ENCODE results near the gene FMN1. TPM values are rescaled to one million over a fixed set of nuclear protein-coding genes. Genes with fewer than 3 reads are reported as not detected.
A peak's percentile ranks its signal among the peaks of the same experiment; 100 is the strongest.

Gene FMN1
- total and polyA plus RNA-seq, 2 of the 8 experiments (the other 6 are each of a cell fraction or from before 2014, with no cell fraction given) = 0.27 to 3.7 TPM

GRCh38 chr15:32994810-32995424 is 199.6 kb downstream of the FMN1 start:
- Histone ChIP-seq H2BK15ac (ENCODE audit: low read length) (no peak overlapping the region), H3K4me3 (ENCODE audit: extremely low read depth in 1 of 4, insufficient read depth in 2 of 4, low read depth in 3 of 4, low read length in 4 of 4) (no peak overlapping the region), H3K18ac (ENCODE audit: extremely low read depth, low read length) (no peak overlapping the region), H3K23me2 (ENCODE audit: low read depth, low read length) (no peaks in the 10 kb centered on the region), H3K27ac (ENCODE audit: low read depth, low read length) (no peak overlapping the region), H3K27me3 (replicated peaks in 1 of 4; ENCODE audit: control insufficient read depth in 3 of 4, extremely low read depth in 1 of 4, insufficient read depth in 3 of 4, low read length in 3 of 4) (no peaks in the 10 kb centered on the region), H2BK5ac (ENCODE audit: low read depth, low read length) (no peak overlapping the region), H3K4ac (replicated peaks; ENCODE audit: insufficient read length, low read depth, low read length) (no peak overlapping the region), H3K23ac (ENCODE audit: insufficient read length) (no peak overlapping the region), H2BK12ac (ENCODE audit: low read depth, low read length) (no peak overlapping the region), H4K8ac (ENCODE audit: extremely low read depth, insufficient read depth, low read length) (no peak overlapping the region), H4K20me1 (replicated peaks in 1 of 2; ENCODE audit: control insufficient read depth in 1 of 2, insufficient read depth in 2 of 2, low read length in 2 of 2) (no peaks in the 10 kb centered on the region), H3K4me1 (replicated peaks in 1 of 4; ENCODE audit: control insufficient read depth in 3 of 4, insufficient read depth in 4 of 4, low read length in 3 of 4) (no peaks in the 10 kb centered on the region; a peak in 1 of 7 replicates), H3K4me2 (ENCODE audit: insufficient read depth in 1 of 2, low read depth in 2 of 2, low read length in 2 of 2) (no peak overlapping the region), H4K91ac (replicated peaks; ENCODE audit: insufficient read length, low read length) (no peak overlapping the region), H3K56ac (replicated peaks; ENCODE audit: insufficient read length, low read depth, low read length) (no peak overlapping the region), H3K9me3 (ENCODE audit: insufficient read depth in 2 of 2, low read depth in 1 of 2, low read length in 1 of 2) (no peaks in the 10 kb centered on the region), H3K9ac (replicated peaks in 1 of 4; ENCODE audit: extremely low read depth in 1 of 4, low read depth in 3 of 4, low read length in 3 of 4) (no peak overlapping the region), H3K36me3 (ENCODE audit: control insufficient read depth in 2 of 4, insufficient read depth in 4 of 4, low read length in 3 of 4) (no peaks in the 10 kb centered on the region), H3K79me1 (ENCODE audit: low read depth, low read length) (no peaks in the 10 kb centered on the region), H4K5ac (ENCODE audit: insufficient read length, low read depth, low read length) (no peak overlapping the region), H2AFZ (ENCODE audit: low read length) (no peak overlapping the region), H2AK5ac (ENCODE audit: low read depth, low read length) (no peak overlapping the region), H2BK120ac (replicated peaks; ENCODE audit: low read depth, low read length) (no peak overlapping the region), H2BK20ac (ENCODE audit: low read length) (no peak overlapping the region), H3K14ac (ENCODE audit: insufficient read length) (no peak overlapping the region), H3K79me2 (ENCODE audit: control insufficient read depth in 1 of 2, insufficient read depth in 2 of 2, low read length in 2 of 2) (no peaks in the 10 kb centered on the region)
- peak; percentile 65 for FAIRE-seq
- POLR2A ChIA-PET (ENCODE audit: partially characterized antibody) = no interaction called here
- WGBS, 2 experiments (ENCODE audit: extremely low coverage in 1 of 2, insufficient coverage in 1 of 2, insufficient read length in 1 of 2, insufficient replicate concordance in 2 of 2, low coverage in 1 of 2, low lambda C conversion rate in 2 of 2, missing lambda C conversion rate in 1 of 2) = 92% methylated on average over 1 of the region's 1 CpG; no CpG with 5 or more reads in 1 of the 2 experiments
- no peak for DNase-seq (ENCODE audit: low read depth in 1 of 2, low spot score in 2 of 2)
- CTCF ChIA-PET (ENCODE audit: partially characterized antibody) = interaction anchor here (0.7 to 5.8 kb wide), 42 partner anchors 7 to 345 kb away, joined by 3 to 100 read pairs (median 6); no protein-coding TSS in a partner anchor
- TF ChIP-seq JUN (IDR thresholded peaks at IDR 0.05; ENCODE audit: low read depth, low read length) (no peak), TEAD4 (IDR thresholded peaks at IDR 0.05; ENCODE audit: low read depth, low read length) (no peak), RAD21 (IDR thresholded peaks at IDR 0.05 in 1 of 2, conservative IDR thresholded peaks at IDR 0.05 in 1 of 2; ENCODE audit: low read depth in 2 of 2, low read length in 2 of 2) (peak in 1 of 2 experiments; percentile 68), POU5F1 (IDR thresholded peaks at IDR 0.05; ENCODE audit: low read depth, low read length) (no peak), NRF1 (IDR thresholded peaks at IDR 0.05; ENCODE audit: low read depth, low read length) (no peak), BACH1 (IDR thresholded peaks at IDR 0.05; ENCODE audit: low read length) (no peak), CTCF (IDR thresholded peaks at IDR 0.05; ENCODE audit: control extremely low read depth in 1 of 3, insufficient read depth in 1 of 3, low read depth in 1 of 3, low read length in 3 of 3) (peak in 2 of 3 experiments; percentile 15 to 42; a peak in 2 of 4 replicates), TAF1 (IDR thresholded peaks at IDR 0.05; ENCODE audit: low read depth, low read length) (no peak)
